K562 (cell line): Measurements from ENCODE around the gene RHAG. TPM values are rescaled to one million over a fixed set of nuclear protein-coding genes. Genes with fewer than 3 reads are reported as not detected.

ENCODE experiments used
- EP400 ChIP-seq: fragments of 450-650 bp; IDR thresholded peaks from 2 replicates; pipeline ENCODE4 v1.6.1; 2017; ENCODE audit warnings: antibody characterized with exemption, mild to moderate bottlenecking, moderate library complexity
- ESRRA ChIP-seq: fragments of 450-650 bp; IDR thresholded peaks from 2 replicates; pipeline ENCODE4 v1.6.1; 2014; ENCODE audit warnings: low read depth, mild to moderate bottlenecking, moderate library complexity, borderline replicate concordance
- HDAC1 ChIP-seq, 2 experiments: fragments of 450-650 bp; IDR thresholded peaks; 2 replicates each; pipeline ENCODE4 v1.6.1; 2016 to 2017; ENCODE audit warnings: inconsistent platforms in 1 of 2, mild to moderate bottlenecking in 1 of 2, moderate library complexity in 1 of 2
- KAT7 ChIP-seq: sonication (generic); formaldehyde crosslinking; IDR thresholded peaks from 2 replicates; pipeline ENCODE4 v1.8.0; 2022; ENCODE audit warnings: missing genetic modification reagents, mild to moderate bottlenecking, borderline replicate concordance
- LCOR ChIP-seq: sonication (generic); formaldehyde crosslinking; IDR thresholded peaks from 2 replicates; pipeline ENCODE4 v1.8.0; 2022; ENCODE audit warnings: mild to moderate bottlenecking, missing genetic modification reagents
- MYBL2 ChIP-seq, 2 experiments: fragments of 450-650 bp in 1 of 2; sonication (generic) in 1 of 2; formaldehyde crosslinking in 1 of 2; IDR thresholded peaks; 2 replicates each; pipeline versions ENCODE4 v1.6.1 to v1.8.1; 2017 to 2022; ENCODE audit warnings: borderline replicate concordance in 1 of 2, inconsistent platforms in 1 of 2, low read depth in 1 of 2, mild to moderate bottlenecking in 1 of 2, missing genetic modification reagents in 1 of 2, moderate library complexity in 1 of 2
- NFE2L1 ChIP-seq: fragments of 450-650 bp; IDR thresholded peaks from 2 replicates; pipeline ENCODE4 v1.6.1; 2016; ENCODE audit warnings: missing genetic modification characterization, low read depth, mild to moderate bottlenecking, missing compliant biosample characterization, moderate library complexity, borderline replicate concordance
- TCF7 ChIP-seq: sonication (generic); IDR thresholded peaks from 2 replicates; pipeline ENCODE4 v1.6.1; 2016; ENCODE audit warnings: antibody characterized with exemption, borderline replicate concordance
- ZBTB40 ChIP-seq, 2 experiments: fragments of 450-650 bp in 1 of 2; sonication (generic) in 1 of 2; formaldehyde crosslinking in 1 of 2; IDR thresholded peaks; 2 replicates each; pipeline versions ENCODE4 v1.7.1 to v1.9.0; 2016 to 2022; ENCODE audit warnings: inconsistent platforms in 1 of 2, mild to moderate bottlenecking in 1 of 2, missing genetic modification reagents in 1 of 2
- ZBTB8A ChIP-seq: fragments of 450-650 bp; IDR thresholded peaks from 2 replicates; pipeline ENCODE4 v1.6.1; 2018; ENCODE audit warnings: mild to moderate bottlenecking, moderate library complexity; ENCODE audit not compliant: partially characterized antibody
- polyA plus RNA-seq, 8 experiments: library from polyadenylated mRNA; depleted of rRNA in 4 of 8; stranded (reverse) in 5 of 8; unstranded in 3 of 8; fragments of >200 nt; fragmentation: Nextera tagmentation in 2 of 8; fragmentation: Illumina TruSeq in 1 of 8; extraction: Ambion mirVana in 2 of 8; extraction: Trizol in 1 of 8; gene quantifications; 2 replicates each; pipeline versions ENCODE4 v1.2.1 to v1.2.3, GENCODE V29; 2011 to 2014; ENCODE audit warnings: inconsistent platforms in 1 of 8, missing spikeins in 1 of 8
- total RNA-seq, 7 experiments: library from RNA; depleted of rRNA in 6 of 7; stranded (reverse); fragments of >200 nt in 6 of 7; fragmentation: Illumina TruSeq in 2 of 7; extraction: Trizol in 2 of 7; gene quantifications; 2 replicates each; pipeline versions ENCODE4 v1.2.1 to v1.2.3, GENCODE V29; 2011 to 2021; ENCODE audit warnings: low replicate concordance in 1 of 7

RHAG gene
- total and polyA plus RNA-seq, 9 of the 15 experiments (the other 6 are each of a cell fraction or from before 2014, with no cell fraction given): 290 to 1,202 (median 505) TPM

- TF ChIP-seq KAT7 (CRISPR knock-in tag): 0 out of 2 replicates have a peak, but pooled peaks have one; percentile 20
- TF ChIP-seq ZBTB40 (IDR thresholded peaks at IDR 0.05): no peak
- TF ChIP-seq ZBTB40 (CRISPR knock-in tag; IDR thresholded peaks at IDR 0.05): no peak
- no peak; the same call in 1 of the 2 replicates for TF ChIP-seq NFE2L1 (tag)
- no peak for TF ChIP-seq ZBTB8A
- TF ChIP-seq LCOR (CRISPR knock-in tag): peak; percentile 71; the same call in 1 of the 2 replicates
- peak in 1 of 2 experiments; percentile 77; a peak in 2 of 4 replicates for TF ChIP-seq HDAC1 (IDR thresholded peaks at IDR 0.05)
- TF ChIP-seq MYBL2 (IDR thresholded peaks at IDR 0.05; ENCODE audit: low read depth): no peak
- TF ChIP-seq MYBL2 (CRISPR knock-in tag; IDR thresholded peaks at IDR 0.05; ENCODE audit: borderline replicate concordance): no peak
- TF ChIP-seq ESRRA: no peak
- TF ChIP-seq EP400: peak; percentile 73; the same call in 1 of the 2 replicates
- TF ChIP-seq TCF7: peak; percentile 56; the same call in 1 of the 2 replicates
Observed at GRCh38 chr6:49636713-49637349, at the start of gene RHAG (continued).
